Fibroblast of skin of back (primary cell): ENCODE data around the gene NAA25. TPM values are rescaled to one million over a fixed set of nuclear protein-coding genes. Genes with fewer than 3 reads are reported as not detected.

Experiments
- DNase-seq: peaks from one replicate; pipeline ENCODE4 v3.0.0-alpha.2; 2013
- polyA plus RNA-seq, 2 experiments: library from polyadenylated mRNA; unstranded; fragments of 120-200 nt; gene quantifications; one replicate each; pipeline ENCODE4 v1.2.1, GENCODE V29; 2013; ENCODE audit not compliant: insufficient read length in 2 of 2

Gene NAA25
- 12.6 TPM for polyA plus RNA-seq (2013, experiment 1 of 2; ENCODE audit: insufficient read length)
- polyA plus RNA-seq (2013, experiment 2 of 2; ENCODE audit: insufficient read length), result 9.0 TPM

GRCh38 chr12:112108202-112109079 is at the start of gene NAA25:
Gene NAA25 (minus strand): TSS chr12:112108783. CDS start chr12:112108773, 10 bp downstream.
- DNase-seq, result peak; percentile 87

- DNase-seq, result no peak
These were observed 45.3 kb upstream of the NAA25 start for GRCh38 chr12:112153893-112154219.

- DNase-seq, result no peak
These were observed 44.8 kb upstream of the NAA25 start for GRCh38 chr12:112153181-112153892.

GRCh38 chr12:112151766-112152541 is 43.4 kb upstream of the NAA25 start:
- no peak for DNase-seq

GRCh38 chr12:112149596-112149995 is 41.0 kb upstream of the NAA25 start:
- no peak for DNase-seq

GRCh38 chr12:112148031-112148513 is 39.5 kb upstream of the NAA25 start:
- peak; percentile 84 for DNase-seq

GRCh38 chr12:112146123-112146522 is 37.5 kb upstream of the NAA25 start:
- DNase-seq, result no peak

- no peak for DNase-seq
These were observed 32.1 kb upstream of the NAA25 start for GRCh38 chr12:112140728-112141127.

GRCh38 chr12:112134731-112135130 is 26.1 kb upstream of the NAA25 start:
- no peak for DNase-seq

GRCh38 chr12:112133418-112133817 is 24.8 kb upstream of the NAA25 start:
- DNase-seq, result no peak

- no peak for DNase-seq
These were observed 23.1 kb upstream of the NAA25 start for GRCh38 chr12:112131686-112132085.

- DNase-seq, result no peak
These were observed 21.9 kb upstream of the NAA25 start for GRCh38 chr12:112130441-112130998.

GRCh38 chr12:112126911-112127310 is 18.3 kb upstream of the NAA25 start:
- DNase-seq, result no peak

GRCh38 chr12:112126000-112126438 is 17.4 kb upstream of the NAA25 start:
- no peak for DNase-seq

- DNase-seq, result peak; percentile 96
These were observed 16.8 kb upstream of the NAA25 start, which contains the start of gene TRAFD1 for GRCh38 chr12:112125250-112125999. Gene TRAFD1 (plus strand): TSS chr12:112125560. CDS start chr12:112130523, 4,963 bp downstream.

- no peak for DNase-seq
These were observed 16.3 kb upstream of the NAA25 start for GRCh38 chr12:112124918-112125249.

- DNase-seq, result peak; percentile 61
These were observed 14.5 kb upstream of the NAA25 start for GRCh38 chr12:112122823-112123690.

GRCh38 chr12:112121780-112122565 is 13.4 kb upstream of the NAA25 start:
- peak; percentile 84 for DNase-seq

- peak; percentile 55 for DNase-seq
These were observed 9.1 kb upstream of the NAA25 start for GRCh38 chr12:112117685-112118084.
